Stimulated activated CD8-positive, alpha-beta memory T cell treated with anti-CD3 and anti-CD28 coated beads, Interleukin-12 subunit alpha, Interleukin-12 subunit beta, amount 100 ng/mL, for 24 hours (primary cell): ENCODE results near the gene SRRM4.
"Not testable (repeated sequence)": the region's sequence is repeated elsewhere in the genome, so short reads cannot be mapped to it uniquely, and the experiment has no call there.

Source experiments
- DNase-seq: peaks from one replicate; pipeline ENCODE4 v3.0.0-alpha.2; 2020; ENCODE audit errors: extremely low read depth

Gene SRRM4, protein sequence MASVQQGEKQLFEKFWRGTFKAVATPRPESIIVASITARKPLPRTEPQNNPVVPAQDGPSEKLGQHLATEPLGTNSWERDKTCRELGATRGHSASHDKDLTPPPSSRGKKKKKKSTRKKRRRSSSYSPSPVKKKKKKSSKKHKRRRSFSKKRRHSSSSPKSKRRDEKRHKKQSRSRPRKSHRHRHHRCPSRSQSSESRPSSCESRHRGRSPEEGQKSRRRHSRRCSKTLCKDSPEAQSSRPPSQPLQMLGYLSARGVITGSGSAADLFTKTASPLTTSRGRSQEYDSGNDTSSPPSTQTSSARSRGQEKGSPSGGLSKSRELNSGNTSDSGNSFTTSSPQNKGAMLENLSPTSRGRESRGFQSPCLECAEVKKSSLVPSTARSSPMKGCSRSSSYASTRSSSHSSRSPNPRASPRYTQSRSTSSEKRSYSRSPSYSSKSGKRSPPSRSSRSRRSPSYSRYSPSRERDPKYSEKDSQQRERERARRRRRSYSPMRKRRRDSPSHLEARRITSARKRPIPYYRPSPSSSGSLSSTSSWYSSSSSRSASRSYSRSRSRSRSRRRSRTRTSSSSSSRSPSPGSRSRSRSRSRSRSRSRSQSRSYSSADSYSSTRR

DNA sequence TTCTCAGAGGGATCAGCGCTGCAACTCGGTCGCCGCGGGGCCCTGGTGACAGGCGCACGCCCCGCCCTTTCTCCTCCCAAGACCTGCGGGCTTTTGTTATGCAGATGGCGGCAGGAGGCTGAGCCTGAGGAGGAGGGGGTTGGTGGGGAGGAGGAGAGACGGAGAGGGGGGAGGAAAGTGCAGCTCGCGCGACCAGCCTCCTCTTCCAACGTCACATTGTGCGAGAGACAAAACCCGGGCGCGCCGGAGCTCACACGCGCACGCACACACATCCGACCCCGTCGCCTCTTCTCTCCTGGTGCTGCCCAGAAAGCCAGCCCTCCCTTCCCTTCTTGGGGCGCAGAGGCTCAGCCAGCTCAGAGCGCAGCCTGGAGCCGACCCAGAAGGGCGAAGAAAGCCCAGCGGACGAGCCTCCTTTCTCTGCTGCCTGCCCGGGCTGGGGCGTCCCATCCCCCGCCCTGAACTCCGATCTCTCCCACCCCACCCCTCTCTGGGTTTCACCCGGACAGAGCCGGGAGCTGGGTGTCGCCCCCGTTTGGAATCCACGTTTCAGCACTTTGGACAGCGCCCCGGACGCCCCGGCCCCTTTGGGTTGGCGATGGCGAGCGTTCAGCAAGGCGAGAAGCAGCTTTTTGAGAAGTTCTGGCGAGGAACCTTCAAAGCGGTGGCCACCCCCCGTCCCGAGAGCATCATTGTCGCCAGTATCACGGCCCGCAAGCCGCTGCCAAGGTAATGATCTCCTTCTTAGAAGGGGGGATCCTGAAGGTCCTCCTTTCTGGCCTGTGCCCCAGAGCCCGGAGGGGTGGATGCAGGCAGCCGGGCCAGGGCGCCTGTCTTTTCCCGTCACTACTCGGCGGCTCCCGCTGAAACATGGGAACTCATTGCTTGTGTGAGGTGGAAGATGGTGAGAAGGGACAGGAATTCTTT is at the start of gene SRRM4:
SRRM4 (plus strand) TSS at position 257 of the 927 bp plus-strand sequence; CDS start at position 599, 342 bp downstream.
- no peak for DNase-seq

DNA sequence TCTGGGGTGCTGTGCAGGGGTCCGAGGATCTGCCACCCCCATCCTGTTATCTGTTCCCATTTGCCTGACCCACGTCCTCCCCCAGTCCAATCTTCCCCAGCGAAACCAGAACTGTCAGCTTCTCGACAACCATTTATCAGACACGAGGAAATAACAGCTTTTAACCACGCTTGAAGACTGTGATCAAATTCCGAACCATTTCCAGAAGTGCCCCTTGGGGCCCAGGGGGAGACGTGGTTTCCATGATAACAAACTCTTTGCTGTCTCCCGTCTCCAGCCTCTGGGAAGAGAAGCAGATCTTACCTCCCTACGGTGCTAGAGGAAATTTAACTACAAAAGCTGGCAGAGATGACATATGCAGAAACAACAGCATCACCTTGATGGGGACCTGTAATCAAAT is 35.1 kb upstream of the SRRM4 start:
- DNase-seq, result no peak

DNA sequence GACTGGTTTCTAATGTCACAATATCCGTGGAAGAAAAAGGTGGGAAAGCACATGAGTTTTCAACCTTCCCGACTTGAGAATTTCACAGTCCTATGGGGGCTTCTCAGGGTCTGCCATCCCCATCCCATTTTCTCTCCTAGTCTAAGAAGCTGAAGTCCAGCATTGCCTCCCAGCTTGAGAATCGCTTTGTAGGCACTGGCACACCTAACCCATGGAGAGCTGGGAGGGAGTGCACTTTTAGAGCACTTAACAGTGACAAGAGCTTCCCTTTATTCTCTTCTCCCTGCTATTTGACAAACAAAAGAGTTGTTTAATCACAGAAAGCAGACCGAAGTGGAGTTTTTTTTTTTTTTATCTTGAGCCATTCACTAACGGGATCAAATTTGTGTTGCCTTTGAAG is 22.8 kb upstream of the SRRM4 start:
- no peak for DNase-seq

DNA sequence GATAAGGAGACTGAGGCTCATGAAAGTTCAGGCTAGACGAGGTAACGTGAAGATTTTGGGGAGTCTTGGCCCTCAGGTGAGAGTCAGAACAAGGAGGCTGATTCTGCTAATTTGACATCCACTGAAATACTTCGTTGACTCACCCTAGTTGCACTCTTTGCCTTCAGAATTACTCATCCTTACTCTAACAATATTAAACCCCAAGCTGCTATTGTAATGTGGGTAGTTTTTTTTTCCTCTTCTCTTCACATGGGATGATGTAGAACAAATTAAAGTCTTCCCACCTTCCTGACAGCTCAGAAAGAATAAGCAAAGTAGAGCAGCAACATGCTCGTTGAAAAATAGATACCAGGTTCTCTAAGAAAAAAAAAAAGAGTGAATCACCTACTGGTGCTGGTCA is 22.0 kb upstream of the SRRM4 start:
- DNase-seq, result no peak

DNA sequence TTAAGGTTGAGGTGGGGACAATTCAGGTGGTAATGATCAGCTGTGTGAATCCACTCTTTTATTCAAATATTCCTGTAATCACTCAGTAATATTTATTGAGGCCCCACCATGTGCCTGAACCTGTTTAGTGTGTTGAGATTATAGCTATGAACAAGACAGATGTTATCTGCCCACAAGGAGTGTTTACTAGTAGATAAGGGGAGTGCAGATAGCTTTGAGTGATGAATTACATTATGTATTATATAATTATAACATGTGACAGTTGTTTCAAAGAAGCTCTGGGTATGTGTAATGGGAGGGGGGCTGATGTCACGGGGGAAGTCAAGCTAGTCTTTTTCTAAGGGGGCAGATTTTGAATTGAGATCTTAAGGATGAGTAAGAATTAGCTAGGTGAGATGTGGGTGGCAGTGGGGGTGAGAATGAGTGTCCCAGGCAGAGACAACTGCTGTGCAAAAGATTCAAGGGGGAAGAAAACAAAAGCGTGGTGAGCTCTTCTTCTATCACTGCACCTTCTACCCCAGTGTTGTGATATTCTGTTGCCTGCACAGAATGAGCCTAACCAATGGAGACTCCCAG is 21.3 kb upstream of the SRRM4 start:
- DNase-seq, result no peak

DNA sequence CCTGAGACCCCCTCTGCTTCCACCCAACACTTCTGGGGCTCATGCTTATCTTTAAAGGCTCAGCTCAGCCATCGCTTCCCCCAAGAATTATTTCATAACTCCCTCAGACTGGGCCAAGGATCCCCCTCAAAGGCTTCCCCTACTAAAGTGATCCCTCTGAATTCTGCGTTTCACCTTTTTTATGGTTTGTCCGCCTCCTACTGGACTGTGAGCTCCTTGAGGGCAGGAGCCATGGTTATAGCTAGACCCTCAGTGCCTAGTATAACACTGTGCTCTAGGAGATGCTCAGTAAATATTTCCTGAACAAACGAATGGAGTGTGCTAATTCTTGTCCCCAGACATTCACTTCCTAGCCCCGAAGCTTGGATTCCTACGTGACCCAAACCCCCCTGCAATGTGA is 20.5 kb upstream of the SRRM4 start:
- no peak for DNase-seq

DNA sequence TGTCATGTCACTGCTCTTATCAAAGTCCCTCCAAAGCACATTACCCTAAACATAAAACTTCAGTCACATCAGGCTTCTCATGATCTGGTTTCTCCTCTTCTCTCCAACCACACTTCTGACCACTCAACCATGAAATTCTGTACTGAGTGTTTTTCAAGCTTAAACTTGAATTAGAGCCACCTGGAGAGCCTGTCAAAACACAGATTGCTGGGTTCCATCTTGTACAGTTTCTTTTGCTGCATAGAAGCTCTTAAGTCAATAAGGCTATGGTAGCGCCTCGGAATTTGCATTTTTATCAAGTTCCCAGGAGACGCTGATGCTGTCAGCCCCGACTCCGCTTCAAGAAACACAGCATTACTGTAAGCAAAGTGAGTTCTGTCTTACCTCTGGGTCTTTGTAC is 16.4 kb upstream of the SRRM4 start:
- DNase-seq, result no peak

DNA sequence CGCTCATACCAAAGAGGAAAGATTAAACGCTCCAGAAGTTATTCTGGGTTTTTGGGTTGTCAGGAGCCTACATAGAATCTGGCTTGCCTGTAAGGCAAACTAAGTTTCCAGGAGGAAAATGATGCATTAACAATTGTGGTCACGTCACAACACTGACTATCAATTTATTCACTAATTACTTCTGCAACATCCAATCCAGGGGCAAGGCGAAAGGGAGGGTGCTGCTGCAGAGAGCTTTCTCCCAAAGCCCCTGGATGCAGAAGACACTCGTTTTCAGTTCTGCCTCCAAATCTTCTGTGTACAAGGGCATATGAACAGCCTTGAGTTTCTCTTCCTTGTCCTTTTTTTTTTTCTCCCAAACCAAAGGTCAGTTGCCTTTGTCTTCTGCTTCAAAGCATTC is 10.5 kb upstream of the SRRM4 start:
- DNase-seq, result no peak

DNA sequence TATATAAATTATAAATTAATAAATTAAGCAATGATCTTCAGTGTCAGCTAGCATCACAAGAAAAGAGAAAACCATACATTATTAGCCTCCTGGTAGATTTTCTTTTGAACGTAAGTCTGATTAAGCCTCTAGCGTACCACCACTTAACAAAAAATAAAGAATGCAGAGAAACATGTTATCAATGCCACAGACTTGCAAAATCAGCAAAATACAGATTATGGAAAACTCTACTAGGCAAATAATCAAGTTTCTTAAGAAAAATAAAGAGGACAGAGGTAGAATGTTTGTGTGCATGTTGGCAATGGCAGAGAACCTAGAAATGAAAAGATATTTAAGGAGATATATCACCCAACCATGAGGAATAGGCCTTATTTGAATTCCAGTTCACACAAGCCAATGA is 8.4 kb upstream of the SRRM4 start:
- DNase-seq, result no peak

DNA sequence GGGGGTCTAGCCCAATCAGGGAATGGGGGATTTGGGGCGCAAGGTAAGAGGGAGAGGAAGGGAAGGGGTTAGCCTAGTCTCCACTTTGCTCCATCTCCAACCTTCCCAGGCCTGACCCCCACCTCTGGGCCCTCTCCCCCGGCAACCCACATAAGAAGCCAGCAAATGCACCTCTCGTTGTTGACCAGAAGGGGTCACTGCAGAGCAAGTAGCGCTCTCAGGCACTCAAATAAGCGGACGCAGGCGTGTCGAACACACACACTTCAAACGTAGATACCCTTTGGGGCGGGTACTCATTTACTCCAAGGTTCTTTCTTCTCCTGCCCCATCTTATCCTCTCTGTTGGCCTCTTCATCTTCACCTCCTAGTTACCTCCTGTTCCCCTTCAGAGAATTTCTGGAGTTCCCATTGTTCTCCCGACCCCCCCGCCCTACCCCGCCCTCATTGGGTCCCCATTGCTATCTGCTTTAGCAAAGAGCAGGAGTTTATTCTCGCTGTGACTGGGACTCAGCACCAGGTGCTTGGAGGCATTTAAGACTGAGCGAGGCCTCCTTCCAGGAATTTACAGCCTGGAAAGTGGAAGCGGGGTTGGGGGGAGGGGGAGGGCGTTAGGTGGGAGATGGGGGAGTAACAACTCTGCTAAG is 1.5 kb upstream of the SRRM4 start:
- no peak for DNase-seq

DNA sequence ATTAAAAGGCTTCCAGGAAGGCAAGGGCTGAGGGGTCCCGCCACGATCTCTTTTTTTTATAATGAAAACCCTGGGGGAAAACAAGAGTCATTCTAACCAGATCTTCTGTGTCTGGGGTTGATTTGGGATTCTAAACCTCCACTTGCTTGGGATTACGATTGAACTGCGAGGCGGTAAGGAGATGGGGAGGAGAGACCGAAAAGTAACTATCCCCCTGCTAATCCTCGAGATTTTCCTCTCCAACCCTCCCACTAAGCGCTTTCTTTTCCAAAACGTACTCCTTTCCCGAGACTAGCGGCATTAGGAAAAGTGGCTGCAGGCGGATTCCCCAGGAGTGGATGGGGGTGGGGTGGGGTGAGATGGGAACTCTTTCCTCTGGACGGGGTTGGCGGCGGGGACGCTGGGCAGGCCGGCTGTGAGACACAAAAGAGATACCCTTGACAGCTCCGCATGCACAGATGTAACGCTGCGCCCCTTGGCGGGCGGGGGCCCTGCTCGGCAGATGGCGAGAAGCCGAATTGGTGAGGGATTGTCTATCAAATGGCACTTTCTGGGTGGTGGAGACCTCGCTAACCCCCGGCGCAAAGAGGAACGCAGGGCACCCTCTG is 830 bp upstream of the SRRM4 start:
- DNase-seq, result no peak

DNA sequence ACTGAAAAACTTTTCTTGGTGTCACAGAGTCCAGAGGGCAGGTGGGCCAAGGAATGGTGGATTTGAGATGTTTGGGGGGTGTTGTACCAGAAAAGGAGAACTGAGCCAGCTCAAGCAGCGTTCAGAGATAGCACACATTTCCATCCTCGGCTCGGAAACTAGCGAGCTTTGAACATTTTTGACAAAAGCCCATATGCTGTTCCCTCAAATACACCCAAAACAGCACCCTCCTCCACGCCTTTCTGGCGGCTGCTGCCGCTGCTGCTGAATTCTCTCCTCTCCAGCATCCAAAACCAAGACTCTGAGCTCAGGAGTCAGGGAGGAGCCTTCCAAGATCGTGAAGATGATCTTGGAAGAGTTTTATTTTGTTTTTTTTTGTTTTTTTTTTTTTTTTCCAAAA is 961 bp downstream of the SRRM4 start:
- no peak for DNase-seq

DNA sequence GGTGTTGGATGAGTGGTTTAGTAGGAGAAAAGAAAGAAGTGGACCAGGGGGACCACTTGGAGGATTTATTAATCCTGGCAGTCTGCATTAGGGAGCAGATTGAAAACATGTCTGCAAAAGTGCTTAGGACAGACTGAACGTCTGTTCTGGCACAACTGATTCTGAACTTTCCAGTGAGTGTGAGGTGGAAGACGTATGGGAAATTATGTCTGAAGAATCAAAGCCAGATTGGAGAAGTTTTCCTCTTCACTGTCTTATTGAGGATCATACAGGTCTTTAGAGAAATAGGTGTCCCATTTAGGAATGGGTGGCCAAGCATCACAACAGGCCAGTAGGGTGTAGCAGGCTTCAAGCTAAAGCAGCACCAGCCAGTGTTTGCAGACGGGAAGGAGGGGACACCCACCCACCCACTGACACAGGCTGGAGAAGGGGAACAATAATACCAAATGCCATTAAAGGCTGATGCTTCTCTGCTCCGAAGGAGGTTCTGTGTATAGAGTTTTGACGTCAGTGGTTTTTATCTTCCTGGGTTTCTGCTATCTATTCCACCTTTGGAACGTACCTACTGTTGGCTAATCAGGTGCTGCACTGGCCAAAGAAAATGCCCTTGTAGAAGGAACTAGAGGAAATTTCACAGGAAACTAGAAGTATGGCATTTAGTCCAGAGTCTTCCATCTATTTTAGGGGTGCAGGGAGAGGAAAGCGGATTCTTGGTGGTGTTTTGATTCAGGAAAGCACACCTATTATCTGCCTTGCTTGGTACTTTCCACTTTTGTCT is 1.8 kb downstream of the SRRM4 start:
- DNase-seq, result no peak

DNA sequence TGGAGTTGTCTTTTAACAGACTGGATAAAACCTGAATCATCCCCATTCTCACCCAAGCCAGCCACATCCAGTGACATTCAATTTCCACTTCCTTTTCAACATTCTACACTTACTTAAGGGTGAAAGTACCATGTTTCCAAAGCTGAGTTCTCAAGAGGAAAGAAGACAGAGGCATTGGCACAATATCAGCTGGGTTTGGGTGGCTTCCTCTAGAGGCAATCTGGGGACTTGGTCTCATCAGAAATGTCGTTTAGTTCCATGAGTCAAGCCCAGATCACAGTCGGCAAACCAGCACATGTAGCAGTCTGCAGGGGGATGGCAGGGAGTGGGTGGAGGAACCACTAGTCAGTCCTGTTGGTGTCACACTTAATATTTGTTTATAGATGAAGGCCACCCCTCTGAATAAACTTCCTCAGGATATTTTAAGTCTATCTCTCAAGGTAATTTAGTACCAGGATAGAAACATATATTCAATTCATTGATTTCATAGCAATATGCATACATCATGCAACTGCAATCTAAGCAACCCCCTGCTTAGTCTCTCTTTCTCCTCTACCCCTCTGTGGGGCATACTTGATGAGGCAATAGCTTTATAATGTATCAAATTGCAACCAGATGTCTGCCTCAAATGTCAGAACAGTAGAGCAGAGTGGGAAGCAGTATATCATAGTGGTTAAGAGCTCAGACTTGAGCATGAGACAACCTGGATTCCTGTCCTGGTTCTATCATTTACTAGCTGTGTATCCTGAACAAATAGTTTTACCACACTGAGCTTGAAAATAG is 3.0 kb downstream of the SRRM4 start:
- no peak for DNase-seq

DNA sequence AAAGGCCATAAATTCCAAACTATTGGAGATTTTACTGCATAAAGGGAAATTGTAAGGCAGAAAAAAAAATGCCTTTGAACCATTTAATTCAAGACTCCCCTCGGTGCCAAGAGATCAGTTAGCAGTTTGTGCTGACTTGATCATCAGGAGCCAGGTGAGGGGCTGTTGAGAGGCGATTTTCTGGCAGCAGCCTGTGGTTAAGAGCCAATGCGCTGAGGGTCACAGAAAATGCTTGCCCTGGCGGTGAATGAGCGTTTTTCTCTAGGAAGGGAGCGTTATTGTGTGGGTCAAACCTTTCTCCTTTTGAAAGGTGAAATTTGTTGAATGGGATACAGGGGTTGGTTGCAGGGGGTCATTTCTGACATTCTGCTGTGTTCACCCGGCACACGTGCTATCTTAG is 4.7 kb downstream of the SRRM4 start:
- no peak for DNase-seq

DNA sequence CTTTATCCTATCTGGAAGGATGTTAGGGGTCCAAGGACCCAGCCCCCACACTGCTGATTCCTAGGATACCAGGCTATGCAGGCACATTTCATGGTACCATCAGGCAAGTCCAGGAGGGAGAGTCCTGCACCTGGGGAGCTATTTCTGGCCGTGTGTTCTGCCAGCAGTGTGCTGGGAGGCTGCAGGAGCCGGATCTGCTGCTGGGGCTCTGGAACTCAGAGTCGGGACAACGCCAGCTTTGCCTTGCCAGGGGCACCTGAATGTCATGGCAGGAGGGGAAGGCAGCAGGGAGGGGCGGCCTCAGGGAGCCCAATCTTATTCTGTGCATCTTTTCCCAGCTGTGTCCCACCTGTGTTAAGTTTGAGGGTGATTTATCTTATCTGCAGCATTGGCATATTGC is 17.8 kb downstream of the SRRM4 start:
- DNase-seq, result no peak

DNA sequence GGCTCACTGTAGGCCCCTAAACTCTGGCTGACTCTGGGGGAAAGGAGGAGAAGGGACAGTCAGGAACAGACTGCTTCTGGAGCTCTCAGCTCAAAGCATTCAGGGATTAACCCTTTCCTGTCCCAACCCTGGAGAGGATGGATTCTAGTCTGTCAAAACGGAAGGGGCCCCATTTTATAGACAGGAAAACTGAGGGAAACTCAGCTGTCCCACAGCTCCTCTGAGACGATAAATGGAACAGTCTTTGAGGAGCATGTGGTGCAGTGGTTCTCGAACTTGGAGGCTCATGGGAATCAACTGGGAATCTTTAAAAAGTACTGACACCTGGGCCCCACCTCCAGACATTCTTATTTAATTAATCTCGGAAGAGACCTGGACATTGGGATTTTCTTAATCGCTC is 23.7 kb downstream of the SRRM4 start:
- DNase-seq, result no peak

DNA sequence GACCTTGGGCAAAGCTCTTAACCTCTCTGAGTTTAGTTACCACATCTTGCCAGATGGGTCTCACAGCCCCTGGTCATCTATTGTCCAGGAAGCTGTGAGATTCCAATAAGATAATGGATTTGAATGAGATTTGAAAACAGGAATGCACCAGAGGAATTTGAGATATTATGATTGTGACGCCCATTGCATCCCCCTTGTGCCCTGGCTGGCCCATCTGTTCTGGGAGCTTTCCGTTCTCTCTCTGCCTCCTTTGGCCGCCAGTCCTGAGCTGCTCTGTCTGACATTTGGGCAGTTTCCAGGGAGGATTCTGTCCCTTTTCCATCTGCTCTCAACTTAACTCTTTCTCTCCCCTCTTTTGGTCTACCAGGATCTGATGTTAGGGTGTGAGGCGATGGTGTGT is 24.6 kb downstream of the SRRM4 start:
- no peak for DNase-seq

DNA sequence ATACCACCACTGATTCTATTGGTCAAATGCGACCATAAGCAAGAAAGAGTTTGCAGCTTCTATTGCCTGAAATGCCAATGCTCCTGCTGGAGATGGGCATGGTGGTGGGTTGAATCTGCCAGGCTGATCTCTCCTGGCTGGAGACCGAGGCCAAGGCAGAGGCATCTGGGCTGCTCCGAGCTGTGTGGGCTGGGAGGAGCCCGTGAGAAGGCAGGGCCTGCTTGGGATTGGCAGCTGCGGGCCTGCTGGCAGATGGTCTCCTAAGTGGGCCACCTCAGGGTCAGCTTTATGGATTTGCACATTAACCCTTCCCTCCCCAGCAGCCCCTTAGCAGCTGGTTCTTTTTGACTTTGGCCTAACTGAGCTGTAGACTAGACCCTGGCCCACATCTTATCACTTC is 25.4 kb downstream of the SRRM4 start:
- no peak for DNase-seq

DNA sequence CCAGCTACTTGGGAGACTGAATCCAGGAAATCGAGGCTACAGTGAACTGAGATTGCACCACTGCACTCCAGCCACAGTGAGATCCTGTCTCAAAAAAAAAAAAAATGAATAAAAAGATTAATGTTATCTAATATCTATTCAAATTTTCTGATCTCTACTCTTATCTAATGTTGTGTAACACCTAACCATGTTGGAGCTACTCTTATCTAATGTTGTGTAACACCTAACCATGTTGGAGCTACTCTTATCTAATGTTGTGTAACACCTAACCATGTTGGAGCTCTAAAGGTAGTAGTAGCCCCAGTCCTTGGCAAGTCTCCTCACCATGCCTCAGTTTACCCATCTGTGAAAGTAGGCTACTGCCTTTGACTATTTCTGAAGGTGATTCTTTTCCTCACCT is 26.9 kb downstream of the SRRM4 start:
- DNase-seq, result not testable (repeated sequence)
